HCT116 (cell line): ENCODE results near the gene ADGRB3. TPM values are rescaled to one million over a fixed set of nuclear protein-coding genes. Genes with fewer than 3 reads are reported as not detected.

ENCODE experiments used
- ATAC-seq: fragments of 200-7000 bp; cut with Tn5 transposase; 2 replicates; pipeline ENCODE4 v1.9.1; 2020; ENCODE audit warnings: mild to moderate bottlenecking, moderate library complexity
- BruUV-seq: library from RNA; stranded (reverse); fragments of 400-500 nt; replicated peaks from 2 replicates; lab custom pipeline; 2021; lab: Mats Ljungman, UMichigan
- CTCF ChIA-PET: fragments of 300-600 bp; sonication (Branson Sonifier 250); formaldehyde crosslinking; loops from one replicate; lab custom pipeline; 2021; ENCODE audit warnings: antibody characterized with exemption; lab: Charles Lee
- POLR2A ChIA-PET: fragments of 300-600, 350-600 bp; sonication (Branson Sonifier 250); formaldehyde crosslinking; loops from one replicate; lab custom pipeline; 2021; ENCODE audit warnings: antibody characterized with exemption; lab: Charles Lee
- RAD21 ChIA-PET, 2 experiments: fragments of 300-600 bp; sonication (Branson Sonifier 250); formaldehyde crosslinking; loops; one replicate each; lab custom pipeline; 2023; ENCODE audit warnings: low total read pairs in 2 of 2; ENCODE audit not compliant: uncharacterized antibody in 2 of 2, unreplicated experiment in 2 of 2, low non-redundant PET in 1 of 2; lab: Charles Lee
- DNase-seq: peaks from one replicate; pipeline ENCODE4 v3.0.0-alpha.2; 2010; ENCODE audit warnings: low read depth, low spot score
- H2AFZ ChIP-seq: fragments of 200-600 bp; shearing (Covaris generic), sonication (generic); 2 replicates; pipeline ENCODE4 v1.6.1; 2017; ENCODE audit warnings: low read depth, mixed run types, mixed read lengths, antibody characterized with exemption, low read length; ENCODE audit not compliant: poor library complexity, severe bottlenecking
- H3K27ac ChIP-seq: 2 replicates; pipeline ENCODE4 v1.5.1; 2012; ENCODE audit warnings: low read depth, low read length
- H3K27me3 ChIP-seq: fragments of 200-600 bp; sonication (generic); 2 replicates; pipeline ENCODE4 v1.6.1; 2016; ENCODE audit warnings: mixed run types, low read length, mixed read lengths; ENCODE audit not compliant: insufficient read depth
- H3K36me3 ChIP-seq, 2 experiments: fragments of 200-500 bp in 1 of 2; fragments of 200-600 bp in 1 of 2; sonication (Bioruptor generic) in 1 of 2; sonication (generic) in 1 of 2; 2 replicates each; pipeline versions ENCODE4 v1.5.1 to v1.6.1; 2014 to 2016; ENCODE audit warnings: low read length in 2 of 2, inconsistent platforms in 1 of 2, mixed read lengths in 1 of 2, mixed run types in 1 of 2; ENCODE audit not compliant: insufficient read depth in 2 of 2, control insufficient read depth in 1 of 2
- H3K4me1 ChIP-seq, 2 experiments: fragments of 200-600 bp in 1 of 2; sonication (generic) in 1 of 2; 2 replicates each; pipeline versions ENCODE4 v1.5.1 to v1.6.1; 2012 to 2017; ENCODE audit warnings: low read length in 2 of 2, inconsistent platforms in 1 of 2, mild to moderate bottlenecking in 1 of 2, mixed read lengths in 1 of 2, mixed run types in 1 of 2, moderate library complexity in 1 of 2; ENCODE audit not compliant: insufficient read depth in 2 of 2, control insufficient read depth in 1 of 2
- H3K4me2 ChIP-seq: fragments of 200-600 bp; sonication (generic); 2 replicates; pipeline ENCODE4 v1.6.1; 2017; ENCODE audit warnings: mixed run types, low read length, mixed read lengths
- H3K4me3 ChIP-seq, 2 experiments: fragments of 200-600 bp in 1 of 2; sonication (generic) in 1 of 2; replicated peaks in 1 of 2; 2 replicates each; pipeline ENCODE4 v1.5.1; 2011 to 2016; ENCODE audit warnings: low read length in 2 of 2, control low read depth in 1 of 2, low read depth in 1 of 2, mild to moderate bottlenecking in 1 of 2, mixed read lengths in 1 of 2, mixed run types in 1 of 2
- H3K79me2 ChIP-seq: fragments of 200-600 bp; sonication (generic); 2 replicates; pipeline ENCODE4 v1.6.1; 2017; ENCODE audit warnings: mild to moderate bottlenecking, mixed run types, low read length, moderate library complexity, mixed read lengths; ENCODE audit not compliant: insufficient read depth
- H3K9ac ChIP-seq: fragments of 200-600 bp; sonication (generic); 2 replicates; pipeline ENCODE4 v1.6.1; 2016; ENCODE audit warnings: low read length, mixed read lengths
- H3K9me2 ChIP-seq: fragments of 200-600 bp; sonication (generic), shearing (Covaris generic); 2 replicates; pipeline ENCODE4 v1.6.1; 2017; ENCODE audit warnings: mixed run types, mild to moderate bottlenecking, moderate library complexity; ENCODE audit not compliant: insufficient read depth
- H3K9me3 ChIP-seq, 2 experiments: fragments of 200-500 bp in 1 of 2; fragments of 200-600 bp in 1 of 2; sonication (Bioruptor generic) in 1 of 2; sonication (generic) in 1 of 2; 2 replicates each; pipeline ENCODE4 v1.6.1; 2014 to 2017; ENCODE audit warnings: low read length in 2 of 2, mixed read lengths in 2 of 2, inconsistent platforms in 1 of 2, low read depth in 1 of 2, mild to moderate bottlenecking in 1 of 2, mixed run types in 1 of 2, moderate library complexity in 1 of 2; ENCODE audit not compliant: control insufficient read depth in 1 of 2, insufficient read depth in 1 of 2
- H4K20me1 ChIP-seq: fragments of 200-600 bp; sonication (generic), shearing (Covaris generic); 2 replicates; pipeline ENCODE4 v1.6.1; 2017; ENCODE audit warnings: mixed run types, mild to moderate bottlenecking, moderate library complexity; ENCODE audit not compliant: insufficient read depth
- ELF1 ChIP-seq: IDR thresholded peaks from 2 replicates; pipeline ENCODE4 v1.6.1; 2012; ENCODE audit warnings: low read depth, borderline replicate concordance
- EZH2 ChIP-seq: fragments of 200-600 bp; sonication (generic); IDR thresholded peaks from 2 replicates; pipeline ENCODE4 v1.6.1; 2017; ENCODE audit warnings: antibody characterized with exemption, mixed run types
- EZH2phosphoT487 ChIP-seq: fragments of 200-600 bp; IDR thresholded peaks from 2 replicates; pipeline ENCODE4 v1.6.1; 2018; ENCODE audit warnings: antibody characterized with exemption, borderline replicate concordance
- POLR2AphosphoS5 ChIP-seq: IDR thresholded peaks from 2 replicates; pipeline ENCODE4 v1.6.1; 2011; ENCODE audit warnings: mild to moderate bottlenecking, low read depth, low read length, moderate library complexity
- SRF ChIP-seq: IDR thresholded peaks from 2 replicates; pipeline ENCODE4 v1.6.1; 2012; ENCODE audit warnings: low read depth
- TCF7L2 ChIP-seq: IDR thresholded peaks from 2 replicates; pipeline ENCODE4 v1.7.0; 2011; ENCODE audit warnings: borderline replicate concordance, inconsistent platforms; ENCODE audit not compliant: insufficient read depth, insufficient read length; ENCODE audit errors: extremely low read depth
- intact Hi-C: fragments of 100-400 bp; cut with micrococcal nuclease; formaldehyde crosslinking; loops from 2 replicates; pipeline ENCODE4 v1.10.0; 2022
- total RNA-seq: library from RNA; stranded (reverse); gene quantifications from one replicate; pipeline ENCODE4 v1.2.1, GENCODE V29; 2021; ENCODE audit not compliant: unreplicated experiment
- TF ChIP-seq, protein P1 (sequence below): IDR thresholded peaks from 2 replicates; pipeline ENCODE4 v1.6.1; 2012; ENCODE audit warnings: low read depth

Gene ADGRB3
- total RNA-seq, 1 experiment from 2014 or later = not detected

DNA sequence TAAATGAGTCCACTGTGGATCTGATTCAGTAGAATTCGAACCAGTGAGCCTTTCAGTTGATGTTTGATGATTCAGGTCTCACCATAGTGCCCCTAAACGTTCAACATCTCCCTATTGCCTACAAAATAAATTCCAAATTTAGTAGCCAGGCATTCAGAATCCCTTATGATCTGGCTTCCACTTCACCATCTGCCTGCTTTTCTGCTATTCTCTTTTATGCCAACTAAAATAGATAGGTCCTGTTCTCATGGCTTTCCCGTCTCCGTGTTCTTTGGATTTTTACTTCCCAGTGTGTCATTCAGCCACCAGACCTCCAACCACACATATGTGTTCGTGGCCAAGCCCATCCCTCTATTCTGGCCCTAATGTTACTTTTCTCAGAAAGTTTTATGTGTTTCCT is 751.3 kb downstream of the ADGRB3 start:
- RAD21 ChIA-PET = no interaction called here
- Histone ChIP-seq H3K9ac (no peak overlapping the region), H3K4me1 (no peaks in the 10 kb centered on the region), H3K36me3 (no peaks in the 10 kb centered on the region), H3K9me3 (peaks cover 9 to 15% of the 10 kb centered on the region in 2 experiments; a peak in 2 of 4 replicates), H3K79me2 (no peaks in the 10 kb centered on the region), H3K27ac (no peak overlapping the region), H4K20me1 (no peaks in the 10 kb centered on the region), H3K9me2 (no peaks in the 10 kb centered on the region), H3K4me2 (no peak overlapping the region), H2AFZ (no peak overlapping the region), H3K4me3 (no peak overlapping the region), H3K27me3 (no peaks in the 10 kb centered on the region)
- DNase-seq = no peak
- no peak for ATAC-seq
- CTCF ChIA-PET = no interaction called here
- intact Hi-C loops = no loop called here
- no TSS peak for BruUV-seq
- no peak for TF ChIP-seq ELF1
- no peak for TF ChIP-seq TCF7L2
- TF ChIP-seq POLR2AphosphoS5 = no peak
- no peak for TF ChIP-seq EZH2phosphoT487
- POLR2A ChIA-PET = no interaction called here

DNA sequence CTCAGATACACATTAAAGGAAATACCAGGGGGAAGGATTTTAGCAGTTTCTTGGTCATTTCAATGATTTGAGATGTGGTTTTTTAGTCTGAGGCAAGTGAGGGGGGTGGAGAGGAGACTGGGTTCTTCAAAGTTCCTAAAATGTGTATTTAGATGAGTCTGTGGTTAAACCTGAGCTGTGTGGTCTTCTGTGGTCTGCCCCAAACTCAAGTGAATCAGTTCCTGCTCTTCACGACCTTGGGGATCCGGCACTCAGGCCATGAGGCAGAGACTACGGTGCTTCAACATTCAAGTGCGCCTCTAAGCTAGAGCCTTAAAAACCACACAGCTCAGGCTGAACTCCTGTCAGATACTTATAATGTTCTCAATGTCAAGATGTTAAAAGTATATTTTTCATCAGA is 755.0 kb downstream of the ADGRB3 start:
- BruUV-seq = no TSS peak
- ChIA-PET POLR2A (no interaction called here), CTCF (no interaction called here), RAD21 (no interaction called here)
- ATAC-seq (no peak), DNase-seq (no peak)
- H2AFZ ChIP-seq = no peak overlapping the region
- intact Hi-C loops = no loop called here
- no peaks in the 10 kb centered on the region for H3K27me3 ChIP-seq
- no peak overlapping the region for H3K27ac ChIP-seq
- H3K9ac ChIP-seq = no peak overlapping the region
- H4K20me1 ChIP-seq = no peaks in the 10 kb centered on the region
- H3K79me2 ChIP-seq = no peaks in the 10 kb centered on the region
- H3K36me3 ChIP-seq = no peaks in the 10 kb centered on the region
- TF ChIP-seq EZH2 = no peak
- TF ChIP-seq, protein P1, sequence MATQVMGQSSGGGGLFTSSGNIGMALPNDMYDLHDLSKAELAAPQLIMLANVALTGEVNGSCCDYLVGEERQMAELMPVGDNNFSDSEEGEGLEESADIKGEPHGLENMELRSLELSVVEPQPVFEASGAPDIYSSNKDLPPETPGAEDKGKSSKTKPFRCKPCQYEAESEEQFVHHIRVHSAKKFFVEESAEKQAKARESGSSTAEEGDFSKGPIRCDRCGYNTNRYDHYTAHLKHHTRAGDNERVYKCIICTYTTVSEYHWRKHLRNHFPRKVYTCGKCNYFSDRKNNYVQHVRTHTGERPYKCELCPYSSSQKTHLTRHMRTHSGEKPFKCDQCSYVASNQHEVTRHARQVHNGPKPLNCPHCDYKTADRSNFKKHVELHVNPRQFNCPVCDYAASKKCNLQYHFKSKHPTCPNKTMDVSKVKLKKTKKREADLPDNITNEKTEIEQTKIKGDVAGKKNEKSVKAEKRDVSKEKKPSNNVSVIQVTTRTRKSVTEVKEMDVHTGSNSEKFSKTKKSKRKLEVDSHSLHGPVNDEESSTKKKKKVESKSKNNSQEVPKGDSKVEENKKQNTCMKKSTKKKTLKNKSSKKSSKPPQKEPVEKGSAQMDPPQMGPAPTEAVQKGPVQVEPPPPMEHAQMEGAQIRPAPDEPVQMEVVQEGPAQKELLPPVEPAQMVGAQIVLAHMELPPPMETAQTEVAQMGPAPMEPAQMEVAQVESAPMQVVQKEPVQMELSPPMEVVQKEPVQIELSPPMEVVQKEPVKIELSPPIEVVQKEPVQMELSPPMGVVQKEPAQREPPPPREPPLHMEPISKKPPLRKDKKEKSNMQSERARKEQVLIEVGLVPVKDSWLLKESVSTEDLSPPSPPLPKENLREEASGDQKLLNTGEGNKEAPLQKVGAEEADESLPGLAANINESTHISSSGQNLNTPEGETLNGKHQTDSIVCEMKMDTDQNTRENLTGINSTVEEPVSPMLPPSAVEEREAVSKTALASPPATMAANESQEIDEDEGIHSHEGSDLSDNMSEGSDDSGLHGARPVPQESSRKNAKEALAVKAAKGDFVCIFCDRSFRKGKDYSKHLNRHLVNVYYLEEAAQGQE = no peak
- no peak for TF ChIP-seq SRF
- H3K9me2 ChIP-seq = no peaks in the 10 kb centered on the region
- no peak overlapping the region for H3K4me2 ChIP-seq
- no peak overlapping the region for H3K4me3 ChIP-seq
- H3K4me1 ChIP-seq = no peaks in the 10 kb centered on the region
- peaks cover 12 to 19% of the 10 kb centered on the region in 2 experiments; a peak in 2 of 4 replicates for H3K9me3 ChIP-seq
